ENCODE measurements around the gene ANXA4.
"Not testable (repeated sequence)": the region's sequence is repeated elsewhere in the genome, so short reads cannot be mapped to it uniquely, and the experiment has no call there.

Gene ANXA4

GRCh38 chr2:69827796-69828540 lies 86.0 kb downstream of the ANXA4 start:
- Histone ChIP-seq H3K4me1 (ENCODE audit: control insufficient read depth in 1 of 2, insufficient read depth in 2 of 2, low read length in 2 of 2) (peaks cover 0 to 14% of the 10 kb centered on the region in 2 donors), H3K27ac (ENCODE audit: low read length) (no peak overlapping the region), H3K36me3 (ENCODE audit: control insufficient read depth in 1 of 2, insufficient read depth in 2 of 2, low read length in 2 of 2) (no peaks in the 10 kb centered on the region), H3K27me3 (ENCODE audit: low read depth, low read length) (no peaks in the 10 kb centered on the region), H3K4me3 (ENCODE audit: low read depth in 1 of 2, low read length in 2 of 2) (no peak overlapping the region), H3K9me3 (ENCODE audit: control insufficient read depth in 1 of 2, low read length in 2 of 2) (no peaks in the 10 kb centered on the region)

- Histone ChIP-seq H3K4me1 (ENCODE audit: control insufficient read depth in 1 of 2, insufficient read depth in 2 of 2, low read length in 2 of 2) (peaks cover 0 to 15% of the 10 kb centered on the region in 2 donors), H3K27me3 (ENCODE audit: low read depth, low read length) (no peaks in the 10 kb centered on the region), H3K9me3 (ENCODE audit: control insufficient read depth in 1 of 2, low read length in 2 of 2) (no peaks in the 10 kb centered on the region), H3K27ac (ENCODE audit: low read length) (peak overlapping the region; percentile 99), H3K4me3 (ENCODE audit: low read depth in 1 of 2, low read length in 2 of 2) (peak overlapping the region; percentile 90 to 98), H3K36me3 (ENCODE audit: control insufficient read depth in 1 of 2, insufficient read depth in 2 of 2, low read length in 2 of 2) (no peaks in the 10 kb centered on the region)
These were observed 87.0 kb downstream of the ANXA4 start for GRCh38 chr2:69828938-69829255.

GRCh38 chr2:69829256-69830044 lies 87.5 kb downstream of the ANXA4 start, which contains the start of gene GMCL1:
GMCL1 (plus strand) TSS chr2:69829660; CDS start chr2:69829893, 233 bp downstream.
- H3K4me3 ChIP-seq (ENCODE audit: low read depth in 1 of 2, low read length in 2 of 2) = peak within 1 kb of the TSS; percentile 90 to 98
- peak within 1 kb of the TSS; percentile 99 for H3K27ac ChIP-seq (ENCODE audit: low read length)
- no peaks in the 10 kb centered on the region for H3K9me3 ChIP-seq (ENCODE audit: control insufficient read depth in 1 of 2, low read length in 2 of 2)
- no peaks in the 10 kb centered on the region for H3K27me3 ChIP-seq (ENCODE audit: low read depth, low read length)
- no peaks in the 10 kb centered on the region for H3K36me3 ChIP-seq (ENCODE audit: control insufficient read depth in 1 of 2, insufficient read depth in 2 of 2, low read length in 2 of 2)
- H3K4me1 ChIP-seq (ENCODE audit: control insufficient read depth in 1 of 2, insufficient read depth in 2 of 2, low read length in 2 of 2) = peaks cover 0 to 19% of the 10 kb centered on the region in 2 donors

- Histone ChIP-seq H3K4me1 (ENCODE audit: control insufficient read depth in 1 of 2, insufficient read depth in 2 of 2, low read length in 2 of 2) (peaks cover 0 to 19% of the 10 kb centered on the region in 2 donors), H3K27me3 (ENCODE audit: low read depth, low read length) (no peaks in the 10 kb centered on the region), H3K36me3 (ENCODE audit: control insufficient read depth in 1 of 2, insufficient read depth in 2 of 2, low read length in 2 of 2) (no peaks in the 10 kb centered on the region), H3K9me3 (ENCODE audit: control insufficient read depth in 1 of 2, low read length in 2 of 2) (no peaks in the 10 kb centered on the region), H3K4me3 (ENCODE audit: low read depth in 1 of 2, low read length in 2 of 2) (peak overlapping the region; percentile 90 to 98), H3K27ac (ENCODE audit: low read length) (no peak overlapping the region)
These were observed 88.3 kb downstream of the ANXA4 start for GRCh38 chr2:69830045-69830905.

- not testable (repeated sequence) for H3K27me3 ChIP-seq (ENCODE audit: low read depth, low read length); H3K36me3 ChIP-seq (ENCODE audit: control insufficient read depth in 1 of 2, insufficient read depth in 2 of 2, low read length in 2 of 2); H3K27ac ChIP-seq (ENCODE audit: low read length); H3K9me3 ChIP-seq (ENCODE audit: control insufficient read depth in 1 of 2, low read length in 2 of 2)
- H3K4me1 ChIP-seq (ENCODE audit: control insufficient read depth in 1 of 2, insufficient read depth in 2 of 2, low read length in 2 of 2) = peaks cover 0 to 19% of the 10 kb centered on the region in 2 donors
- H3K4me3 ChIP-seq (ENCODE audit: low read depth in 1 of 2, low read length in 2 of 2) = peak overlapping the region; percentile 90 to 98
These were observed 88.9 kb downstream of the ANXA4 start for GRCh38 chr2:69830906-69831241.

- no peak overlapping the region for H3K27ac ChIP-seq (ENCODE audit: low read length)
- no peaks in the 10 kb centered on the region for H3K9me3 ChIP-seq (ENCODE audit: control insufficient read depth in 1 of 2, low read length in 2 of 2)
- H3K4me3 ChIP-seq (ENCODE audit: low read depth in 1 of 2, low read length in 2 of 2) = no peak overlapping the region
- H3K27me3 ChIP-seq (ENCODE audit: low read depth, low read length) = no peaks in the 10 kb centered on the region
- no peaks in the 10 kb centered on the region for H3K36me3 ChIP-seq (ENCODE audit: control insufficient read depth in 1 of 2, insufficient read depth in 2 of 2, low read length in 2 of 2)
- peaks cover 0 to 19% of the 10 kb centered on the region in 2 donors for H3K4me1 ChIP-seq (ENCODE audit: control insufficient read depth in 1 of 2, insufficient read depth in 2 of 2, low read length in 2 of 2)
These were observed 89.5 kb downstream of the ANXA4 start for GRCh38 chr2:69831354-69831905.

GRCh38 chr2:69833752-69834151 lies 91.8 kb downstream of the ANXA4 start:
- H3K36me3 ChIP-seq (ENCODE audit: control insufficient read depth in 1 of 2, insufficient read depth in 2 of 2, low read length in 2 of 2) = no peaks in the 10 kb centered on the region
- H3K27ac ChIP-seq (ENCODE audit: low read length) = no peak overlapping the region
- H3K27me3 ChIP-seq (ENCODE audit: low read depth, low read length) = no peaks in the 10 kb centered on the region
- H3K4me1 ChIP-seq (ENCODE audit: control insufficient read depth in 1 of 2, insufficient read depth in 2 of 2, low read length in 2 of 2) = peaks cover 0 to 16% of the 10 kb centered on the region in 2 donors
- no peak overlapping the region for H3K4me3 ChIP-seq (ENCODE audit: low read depth in 1 of 2, low read length in 2 of 2)
- H3K9me3 ChIP-seq (ENCODE audit: control insufficient read depth in 1 of 2, low read length in 2 of 2) = no peaks in the 10 kb centered on the region

GRCh38 chr2:69835666-69836065 lies 93.7 kb downstream of the ANXA4 start:
- Histone ChIP-seq H3K4me1 (ENCODE audit: control insufficient read depth in 1 of 2, insufficient read depth in 2 of 2, low read length in 2 of 2) (peaks cover 0 to 15% of the 10 kb centered on the region in 2 donors), H3K9me3 (ENCODE audit: control insufficient read depth in 1 of 2, low read length in 2 of 2) (no peaks in the 10 kb centered on the region), H3K27ac (ENCODE audit: low read length) (no peak overlapping the region), H3K36me3 (ENCODE audit: control insufficient read depth in 1 of 2, insufficient read depth in 2 of 2, low read length in 2 of 2) (peaks cover 0 to 2% of the 10 kb centered on the region in 2 donors), H3K4me3 (ENCODE audit: low read depth in 1 of 2, low read length in 2 of 2) (no peak overlapping the region), H3K27me3 (ENCODE audit: low read depth, low read length) (no peaks in the 10 kb centered on the region)

- Histone ChIP-seq H3K27ac (ENCODE audit: low read length) (no peak overlapping the region), H3K4me1 (ENCODE audit: control insufficient read depth in 1 of 2, insufficient read depth in 2 of 2, low read length in 2 of 2) (peaks cover 0 to 11% of the 10 kb centered on the region in 2 donors), H3K9me3 (ENCODE audit: control insufficient read depth in 1 of 2, low read length in 2 of 2) (no peaks in the 10 kb centered on the region), H3K4me3 (ENCODE audit: low read depth in 1 of 2, low read length in 2 of 2) (no peak overlapping the region), H3K27me3 (ENCODE audit: low read depth, low read length) (no peaks in the 10 kb centered on the region), H3K36me3 (ENCODE audit: control insufficient read depth in 1 of 2, insufficient read depth in 2 of 2, low read length in 2 of 2) (peaks cover under 1 to 5% of the 10 kb centered on the region in 2 donors)
These were observed 94.4 kb downstream of the ANXA4 start for GRCh38 chr2:69836316-69836715.

GRCh38 chr2:69837533-69837932 lies 95.6 kb downstream of the ANXA4 start:
- Histone ChIP-seq H3K27me3 (ENCODE audit: low read depth, low read length) (no peaks in the 10 kb centered on the region), H3K36me3 (ENCODE audit: control insufficient read depth in 1 of 2, insufficient read depth in 2 of 2, low read length in 2 of 2) (peaks cover 7 to 10% of the 10 kb centered on the region in 2 donors), H3K4me3 (ENCODE audit: low read depth in 1 of 2, low read length in 2 of 2) (no peak overlapping the region), H3K4me1 (ENCODE audit: control insufficient read depth in 1 of 2, insufficient read depth in 2 of 2, low read length in 2 of 2) (peaks cover 0 to 4% of the 10 kb centered on the region in 2 donors), H3K27ac (ENCODE audit: low read length) (no peak overlapping the region), H3K9me3 (ENCODE audit: control insufficient read depth in 1 of 2, low read length in 2 of 2) (no peaks in the 10 kb centered on the region)

- Histone ChIP-seq H3K4me1 (ENCODE audit: control insufficient read depth in 1 of 2, insufficient read depth in 2 of 2, low read length in 2 of 2) (no peaks in the 10 kb centered on the region), H3K9me3 (ENCODE audit: control insufficient read depth in 1 of 2, low read length in 2 of 2) (no peaks in the 10 kb centered on the region), H3K4me3 (ENCODE audit: low read depth in 1 of 2, low read length in 2 of 2) (no peak overlapping the region), H3K27me3 (ENCODE audit: low read depth, low read length) (no peaks in the 10 kb centered on the region), H3K36me3 (ENCODE audit: control insufficient read depth in 1 of 2, insufficient read depth in 2 of 2, low read length in 2 of 2) (peaks cover 32 to 35% of the 10 kb centered on the region in 2 donors), H3K27ac (ENCODE audit: low read length) (no peak overlapping the region)
These were observed 102.1 kb downstream of the ANXA4 start for GRCh38 chr2:69843993-69844392.

Measured in muscle layer of duodenum (tissue), 2 donors.